ENCODE measurements around the gene CCDC80. TPM values are rescaled to one million over a fixed set of nuclear protein-coding genes. Genes with fewer than 3 reads are reported as not detected.

Gene CCDC80
- total RNA-seq, 1 donor from 2014 or later: 4.9 TPM

GRCh38 chr3:112627919-112628466 is 12.9 kb downstream of the CCDC80 start:
- no peak overlapping the region for H3K4me3 ChIP-seq (ENCODE audit: low read depth, low read length)
- DNase-seq (ENCODE audit: low read depth): no peak
- H3K36me3 ChIP-seq (ENCODE audit: control insufficient read depth, insufficient read depth, low read length): no peaks in the 10 kb centered on the region
- H3K27me3 ChIP-seq (ENCODE audit: control insufficient read depth, insufficient read depth, low read length): no peaks in the 10 kb centered on the region
- TF ChIP-seq CTCF (IDR thresholded peaks at IDR 0.05; ENCODE audit: insufficient read depth, low read length, poor library complexity, severe bottlenecking): no peak

GRCh38 chr3:112627419-112627818 is 13.5 kb downstream of the CCDC80 start:
- H3K4me3 ChIP-seq (ENCODE audit: low read depth, low read length): no peak overlapping the region
- no peaks in the 10 kb centered on the region for H3K27me3 ChIP-seq (ENCODE audit: control insufficient read depth, insufficient read depth, low read length)
- no peak for TF ChIP-seq CTCF (IDR thresholded peaks at IDR 0.05; ENCODE audit: insufficient read depth, low read length, poor library complexity, severe bottlenecking)
- no peaks in the 10 kb centered on the region for H3K36me3 ChIP-seq (ENCODE audit: control insufficient read depth, insufficient read depth, low read length)
- no peak for DNase-seq (ENCODE audit: low read depth)

GRCh38 chr3:112623717-112624116 is 17.2 kb downstream of the CCDC80 start:
- TF ChIP-seq CTCF (IDR thresholded peaks at IDR 0.05; ENCODE audit: insufficient read depth, low read length, poor library complexity, severe bottlenecking): no peak
- no peak for DNase-seq (ENCODE audit: low read depth)

GRCh38 chr3:112623213-112623612 is 17.7 kb downstream of the CCDC80 start:
- no peaks in the 10 kb centered on the region for H3K27me3 ChIP-seq (ENCODE audit: control insufficient read depth, insufficient read depth, low read length)
- H3K36me3 ChIP-seq (ENCODE audit: control insufficient read depth, insufficient read depth, low read length): no peaks in the 10 kb centered on the region
- no peak for TF ChIP-seq CTCF (IDR thresholded peaks at IDR 0.05; ENCODE audit: insufficient read depth, low read length, poor library complexity, severe bottlenecking)
- H3K4me3 ChIP-seq (ENCODE audit: low read depth, low read length): no peak overlapping the region
- no peak for DNase-seq (ENCODE audit: low read depth)

More at GRCh38 chr3:112623717-112624116, 17.2 kb downstream of the CCDC80 start:
- Histone ChIP-seq H3K4me3 (ENCODE audit: low read depth, low read length) (no peak overlapping the region), H3K27me3 (ENCODE audit: control insufficient read depth, insufficient read depth, low read length) (no peaks in the 10 kb centered on the region), H3K36me3 (ENCODE audit: control insufficient read depth, insufficient read depth, low read length) (no peaks in the 10 kb centered on the region)

- TF ChIP-seq CTCF (IDR thresholded peaks at IDR 0.05; ENCODE audit: insufficient read depth, low read length, poor library complexity, severe bottlenecking): no peak
- Histone ChIP-seq H3K27me3 (ENCODE audit: control insufficient read depth, insufficient read depth, low read length) (no peaks in the 10 kb centered on the region), H3K4me3 (ENCODE audit: low read depth, low read length) (no peak overlapping the region), H3K36me3 (ENCODE audit: control insufficient read depth, insufficient read depth, low read length) (no peaks in the 10 kb centered on the region)
- DNase-seq (ENCODE audit: low read depth): no peak
Measured at GRCh38 chr3:112619295-112619694, 21.6 kb downstream of the CCDC80 start.

GRCh38 chr3:112617285-112617684 is 23.7 kb downstream of the CCDC80 start:
- H3K36me3 ChIP-seq (ENCODE audit: control insufficient read depth, insufficient read depth, low read length): no peaks in the 10 kb centered on the region
- H3K4me3 ChIP-seq (ENCODE audit: low read depth, low read length): no peak overlapping the region
- no peaks in the 10 kb centered on the region for H3K27me3 ChIP-seq (ENCODE audit: control insufficient read depth, insufficient read depth, low read length)
- no peak for TF ChIP-seq CTCF (IDR thresholded peaks at IDR 0.05; ENCODE audit: insufficient read depth, low read length, poor library complexity, severe bottlenecking)
- DNase-seq (ENCODE audit: low read depth): no peak
